GM10248 (cell line): Measurements from ENCODE around the gene COG3.
"Not testable (repeated sequence)": the region's sequence is repeated elsewhere in the genome, so short reads cannot be mapped to it uniquely, and the experiment has no call there.

ENCODE experiments used
- CTCF ChIA-PET: fragments of 300-600 bp; sonication (Branson Sonifier 250); formaldehyde crosslinking; extraction: SDS; loops from one replicate; lab custom pipeline; 2021; ENCODE audit warnings: antibody characterized with exemption; lab: Yijun Ruan, JAX
- POLR2A ChIA-PET: fragments of 350-650 bp; sonication (Branson Sonifier 250); formaldehyde crosslinking; extraction: SDS; loops from one replicate; lab custom pipeline; 2020; ENCODE audit warnings: antibody characterized with exemption; lab: Yijun Ruan, JAX
- DNase-seq: peaks from one replicate; pipeline ENCODE4 v3.0.0; 2012; ENCODE audit errors: extremely low spot score
- CTCF ChIP-seq: IDR thresholded peaks from 2 replicates; pipeline ENCODE4 v1.5.1; 2012; ENCODE audit warnings: mild to moderate bottlenecking, low read depth; ENCODE audit errors: extremely low read depth, missing control alignments, control extremely low read depth

COG3 gene

GRCh38 chr13:45422731-45423292 is 41.9 kb upstream of the COG3 start:
- no peak for DNase-seq
- ChIA-PET CTCF (interaction anchor here (0.7 to 2.3 kb wide), 5 partner anchors 13 to 52 kb away, joined by 3 to 7 read pairs (median 4); partner anchors contain the start of gene COG3), POLR2A (no interaction called here)
- TF ChIP-seq CTCF = no peak

GRCh38 chr13:45426056-45426841 is 38.5 kb upstream of the COG3 start:
- CTCF ChIA-PET = interaction anchor here (0.8 kb wide), 1 partner anchor 13 kb away, joined by 3 read pairs; no protein-coding TSS in a partner anchor
- POLR2A ChIA-PET, DNase-seq: not testable (repeated sequence)

- POLR2A ChIA-PET = no interaction called here
- TF ChIP-seq CTCF = no peak
- DNase-seq = no peak
- CTCF ChIA-PET = no interaction called here
Measured at GRCh38 chr13:45432737-45433380, 31.9 kb upstream of the COG3 start.

GRCh38 chr13:45433381-45433790 is 31.4 kb upstream of the COG3 start:
- ChIA-PET CTCF (no interaction called here), POLR2A (no interaction called here)
- no peak for TF ChIP-seq CTCF
- DNase-seq = no peak

GRCh38 chr13:45434556-45435371 is 30.0 kb upstream of the COG3 start:
- no peak for DNase-seq
- CTCF ChIA-PET = interaction anchor here (0.8 to 1.4 kb wide), 4 partner anchors 12 to 36 kb away, joined by 3 to 5 read pairs (median 3); partner anchors contain the start of gene SLC25A30
- TF ChIP-seq CTCF = no peak
- POLR2A ChIA-PET = no interaction called here

GRCh38 chr13:45436332-45436731 is 28.4 kb upstream of the COG3 start:
- DNase-seq = no peak
- TF ChIP-seq CTCF = no peak
- ChIA-PET POLR2A (no interaction called here), CTCF (interaction anchor here (1.3 to 1.4 kb wide), 2 partner anchors 14 to 18 kb away, joined by 3 to 5 read pairs; partner anchors contain the start of gene SLC25A30)
